HG02970 (cell line): ENCODE measurements around the gene PDE4D.
"Not testable (repeated sequence)": the region's sequence is repeated elsewhere in the genome, so short reads cannot be mapped to it uniquely, and the experiment has no call there.

Experiments used
- ATAC-seq: cut with Tn5 transposase; IDR thresholded peaks from one replicate; pipeline ENCODE4 v1.9.1; 2021; ENCODE audit warnings: mild to moderate bottlenecking, moderate library complexity, moderate number of reproducible peaks; ENCODE audit not compliant: unreplicated experiment, low FRiP score

The PDE4D gene

DNA sequence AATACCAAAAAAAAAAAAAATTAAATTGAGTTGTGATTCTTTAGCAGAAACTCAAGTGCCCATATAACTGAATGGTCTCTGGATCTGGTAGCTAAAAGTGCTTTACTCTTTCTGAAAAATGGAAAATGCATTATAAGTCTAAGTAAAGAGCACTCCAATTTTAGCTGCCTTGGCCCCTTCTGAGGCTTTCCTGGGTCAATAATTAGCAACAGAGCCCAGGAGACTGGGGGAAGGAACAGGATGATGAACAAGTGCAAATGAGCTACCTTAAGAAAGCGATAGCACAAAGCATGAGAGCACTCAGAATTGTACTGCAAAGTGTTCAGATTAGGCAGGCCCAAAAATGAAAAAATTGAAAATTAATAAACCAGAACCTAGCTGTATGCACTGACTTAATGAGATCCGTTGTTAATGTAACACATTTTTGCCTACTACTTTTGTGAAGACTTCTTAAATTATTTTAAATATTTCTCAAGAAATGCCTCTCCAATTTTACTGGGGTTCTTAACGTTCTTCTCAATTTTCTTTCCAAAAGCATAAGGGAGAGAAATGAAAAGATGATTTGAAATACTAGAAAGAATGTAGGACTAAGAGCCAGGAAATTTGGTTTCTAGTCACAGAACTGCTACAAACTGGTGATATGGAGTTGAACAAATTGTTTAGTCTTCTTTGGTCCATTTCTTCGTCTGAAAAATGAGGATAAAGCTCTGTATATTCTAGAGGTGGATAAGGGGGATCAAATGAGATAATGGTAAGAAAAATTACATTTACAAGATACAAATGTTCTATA lies 566.1 kb downstream of the PDE4D start:
- ATAC-seq = no peak

GRCh38 chr5:59326596-59326995 lies 566.9 kb downstream of the PDE4D start:
- no peak for ATAC-seq

- ATAC-seq = no peak
Observed at GRCh38 chr5:59325070-59325469, 568.5 kb downstream of the PDE4D start.

GRCh38 chr5:59322894-59323293 lies 570.6 kb downstream of the PDE4D start:
- no peak for ATAC-seq

DNA sequence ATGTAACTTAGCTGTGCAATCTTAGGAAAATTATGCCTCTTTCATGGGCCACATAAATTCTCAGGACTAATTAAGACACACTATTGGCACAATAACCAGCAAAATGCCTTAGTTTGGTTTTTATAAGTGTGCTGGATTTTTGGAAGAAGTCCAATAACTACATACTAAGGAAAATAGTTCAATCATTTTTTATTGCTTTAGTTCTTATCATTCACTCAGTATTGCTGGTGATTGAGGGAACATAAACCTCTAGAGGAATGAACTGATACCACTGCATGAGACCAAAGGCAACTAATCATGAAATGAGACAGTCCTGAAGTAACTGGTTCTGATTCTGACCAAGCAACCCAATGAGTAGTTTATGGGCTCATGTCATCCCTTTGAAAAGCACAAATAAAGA lies 571.5 kb downstream of the PDE4D start:
- no peak for ATAC-seq

DNA sequence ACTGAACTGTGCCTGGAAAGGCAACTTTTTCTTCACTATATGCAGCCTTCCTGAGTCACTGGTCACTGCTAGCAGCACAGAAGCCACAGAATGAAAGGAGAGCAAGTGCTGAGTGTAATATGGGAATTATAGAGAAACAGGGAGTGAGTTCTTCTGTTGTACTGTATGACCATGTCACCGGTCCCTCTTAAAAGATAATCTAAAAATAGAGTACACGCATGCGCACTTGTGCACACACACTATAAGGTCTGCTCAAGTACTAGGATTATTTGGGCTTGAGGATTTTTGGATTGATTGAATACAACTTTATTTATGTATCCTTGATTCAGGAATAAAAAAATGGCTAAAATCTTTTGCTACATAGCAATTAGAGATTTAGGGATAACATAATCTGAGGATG lies 571.9 kb downstream of the PDE4D start:
- no peak for ATAC-seq

DNA sequence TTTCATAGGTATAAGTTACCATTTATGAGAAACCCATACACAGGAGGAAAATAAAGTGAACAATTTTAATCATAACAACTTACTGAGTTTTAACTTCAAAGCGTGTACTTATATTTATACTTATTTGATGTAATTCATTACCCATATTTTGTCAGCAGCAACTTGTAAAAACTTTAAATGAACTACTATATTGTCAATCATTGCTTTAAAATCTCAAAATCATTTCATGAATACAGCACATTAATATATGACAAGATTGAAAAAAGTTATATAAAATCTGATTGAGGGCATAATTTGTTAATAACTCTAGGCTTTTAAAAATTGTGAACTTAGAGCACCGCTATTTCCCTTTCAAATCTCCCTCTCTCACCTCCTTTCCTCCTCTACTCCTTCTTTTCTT lies 573.1 kb downstream of the PDE4D start:
- ATAC-seq = no peak

DNA sequence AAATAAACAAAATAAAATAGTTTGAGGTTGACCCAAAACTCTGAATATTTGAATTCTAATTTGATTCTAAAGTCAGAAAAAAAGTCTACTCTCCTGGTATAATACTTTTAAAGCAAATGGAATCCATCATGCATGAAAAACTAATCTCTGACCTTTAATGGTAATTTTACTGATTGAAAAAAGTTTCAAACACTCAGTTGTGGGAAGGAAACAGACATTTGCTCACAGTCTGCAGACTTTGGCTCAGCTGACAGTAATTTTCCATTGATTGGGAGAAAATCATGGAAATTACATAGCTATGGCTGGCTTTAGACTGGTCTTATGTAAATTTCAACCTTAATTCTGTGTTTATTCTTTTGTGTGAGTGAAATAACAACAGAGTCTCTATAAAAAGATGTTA lies 574.3 kb downstream of the PDE4D start:
- no peak for ATAC-seq

DNA sequence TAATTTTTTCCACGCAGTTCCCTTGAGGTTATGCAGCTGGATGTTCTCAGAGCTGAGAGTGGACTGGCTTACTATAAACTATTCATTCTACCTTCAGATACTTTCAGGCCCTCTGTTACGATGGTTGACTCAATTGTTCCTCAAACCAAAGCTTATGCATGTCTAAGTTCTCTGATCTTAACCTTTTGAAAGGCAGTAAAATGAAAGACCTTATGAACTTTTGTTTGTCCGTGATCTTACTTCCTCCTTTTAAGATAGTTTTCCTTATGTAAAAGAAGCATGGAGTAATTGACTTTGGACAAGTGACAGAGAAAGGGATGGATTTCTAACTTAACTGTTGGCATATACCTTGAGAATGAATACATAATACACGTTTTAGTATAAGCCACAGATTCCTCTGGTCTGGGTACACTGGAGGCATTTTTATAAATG lies 575.7 kb downstream of the PDE4D start:
- ATAC-seq = no peak

DNA sequence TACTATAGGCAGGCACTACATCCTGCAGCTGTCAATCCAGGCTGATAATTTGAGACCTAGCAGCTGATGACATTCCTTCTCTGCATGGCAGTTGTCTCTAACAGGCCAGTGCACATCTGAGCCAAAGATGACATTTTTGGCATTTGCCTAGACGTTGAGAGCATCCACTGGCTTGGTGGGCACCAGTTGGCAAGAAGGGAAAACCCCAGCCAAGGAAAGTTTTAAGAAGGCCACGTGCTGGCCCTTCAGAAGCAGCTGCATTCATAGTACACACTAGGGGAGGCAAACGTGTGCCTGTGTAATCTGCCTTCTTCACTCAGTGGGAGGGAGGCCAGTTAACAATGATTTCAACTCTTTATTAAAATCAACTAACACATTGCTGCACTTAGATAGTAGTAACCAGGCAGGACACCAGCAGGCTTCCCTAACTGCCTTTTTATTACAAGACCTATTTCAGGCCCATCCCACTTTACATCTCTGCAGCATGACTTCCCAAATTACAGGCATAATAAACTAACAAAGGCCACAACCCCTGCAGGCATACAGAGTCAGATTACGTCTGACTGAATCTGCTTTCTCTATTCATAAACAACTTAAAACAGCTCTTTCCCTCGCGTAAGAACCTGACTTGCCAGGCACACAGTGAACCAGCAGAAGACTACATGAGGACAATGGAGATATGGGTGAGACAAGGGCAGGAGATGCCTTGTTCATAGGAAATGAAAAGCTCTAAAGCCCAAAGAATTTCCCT lies 576.3 kb downstream of the PDE4D start:
- no peak for ATAC-seq

DNA sequence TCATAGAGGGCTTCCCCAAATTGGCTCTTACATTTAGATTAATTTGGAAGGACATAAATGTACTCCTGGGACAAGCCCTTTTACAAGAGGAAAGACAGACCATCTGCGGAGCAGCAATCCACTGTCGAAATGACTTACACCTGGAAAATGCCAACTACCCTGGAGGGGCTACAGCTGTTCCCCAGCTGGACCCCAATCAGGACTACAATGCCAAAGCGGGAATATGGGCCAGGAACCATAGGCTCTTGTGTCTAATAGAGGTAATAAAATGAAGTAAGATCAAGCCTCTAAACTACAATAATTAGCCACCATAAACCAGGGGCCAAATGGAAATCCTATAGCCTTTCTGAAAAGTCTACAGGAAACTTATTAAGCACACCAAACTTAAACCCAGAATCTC lies 581.3 kb downstream of the PDE4D start:
- no peak for ATAC-seq

- ATAC-seq = not testable (repeated sequence)
Observed at GRCh38 chr5:59308685-59309084, 584.8 kb downstream of the PDE4D start.

DNA sequence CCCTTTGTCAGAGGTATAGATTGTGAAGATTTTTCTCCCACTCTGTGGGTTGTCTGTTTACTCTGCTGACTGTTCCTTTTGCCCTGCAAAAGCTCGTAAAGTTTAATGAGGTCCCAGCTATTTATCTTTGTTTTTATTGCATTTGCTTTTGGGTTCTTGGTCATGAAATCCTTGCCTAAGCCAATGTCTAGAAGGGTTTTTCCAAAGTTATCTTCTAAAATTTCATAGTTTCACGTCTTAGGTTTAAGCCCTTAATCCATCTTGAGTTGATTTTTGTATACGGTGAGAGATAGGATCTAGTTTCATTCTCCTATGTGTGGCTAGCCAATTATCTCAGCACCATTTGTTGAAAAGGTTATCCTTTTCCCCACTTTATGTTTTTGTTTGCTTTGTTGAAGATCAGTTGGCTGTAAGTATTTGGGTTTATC lies 590.2 kb downstream of the PDE4D start:
- ATAC-seq = not testable (repeated sequence)

- ATAC-seq = not testable (repeated sequence)
Observed at GRCh38 chr5:59302509-59302908, 591.0 kb downstream of the PDE4D start.

DNA sequence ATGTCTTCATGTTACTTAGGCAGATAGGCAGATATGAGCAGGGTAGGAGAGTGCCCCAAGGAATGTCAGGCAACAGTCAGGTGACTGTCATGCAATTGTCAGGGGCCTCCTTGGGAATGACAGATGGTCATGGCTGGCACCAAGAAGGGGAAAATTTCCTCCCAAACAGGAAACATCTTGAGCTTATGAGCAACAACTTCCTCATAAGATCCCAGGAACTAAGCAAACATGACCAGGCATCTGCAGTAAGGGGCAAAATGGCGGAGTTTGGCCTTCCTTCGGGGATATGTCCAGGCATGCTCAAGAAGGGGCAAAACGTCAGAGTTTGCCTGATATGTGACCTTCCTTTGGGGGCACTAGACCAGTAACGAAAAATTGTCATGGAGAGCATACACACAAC lies 591.8 kb downstream of the PDE4D start:
- no peak for ATAC-seq

- no peak for ATAC-seq
Observed at GRCh38 chr5:59300930-59301329, 592.6 kb downstream of the PDE4D start.

DNA sequence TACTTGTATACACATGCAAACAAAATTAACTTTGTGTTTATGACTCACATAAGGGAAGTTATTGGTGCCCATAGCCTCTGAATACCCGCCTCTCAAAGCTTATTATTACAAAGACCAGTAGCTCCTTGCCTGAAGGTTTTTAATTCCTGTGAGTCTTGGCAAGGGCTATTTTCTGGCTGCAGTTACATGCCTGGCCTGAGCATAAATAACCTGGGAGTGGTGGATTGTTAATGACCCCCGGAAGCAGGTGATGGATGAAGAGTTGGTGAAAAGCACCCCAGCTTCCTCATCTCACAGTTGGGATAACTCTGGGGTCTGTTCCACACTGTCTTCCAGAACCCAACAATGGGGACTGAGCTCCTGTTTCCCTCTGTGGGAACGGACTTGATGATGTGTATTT lies 594.5 kb downstream of the PDE4D start:
- ATAC-seq = no peak

GRCh38 chr5:59296317-59297264 lies 596.9 kb downstream of the PDE4D start:
- ATAC-seq = no peak

- no peak for ATAC-seq
Observed at GRCh38 chr5:59293700-59294099, 599.8 kb downstream of the PDE4D start.

GRCh38 chr5:59291941-59292340 lies 601.6 kb downstream of the PDE4D start:
- ATAC-seq = no peak

DNA sequence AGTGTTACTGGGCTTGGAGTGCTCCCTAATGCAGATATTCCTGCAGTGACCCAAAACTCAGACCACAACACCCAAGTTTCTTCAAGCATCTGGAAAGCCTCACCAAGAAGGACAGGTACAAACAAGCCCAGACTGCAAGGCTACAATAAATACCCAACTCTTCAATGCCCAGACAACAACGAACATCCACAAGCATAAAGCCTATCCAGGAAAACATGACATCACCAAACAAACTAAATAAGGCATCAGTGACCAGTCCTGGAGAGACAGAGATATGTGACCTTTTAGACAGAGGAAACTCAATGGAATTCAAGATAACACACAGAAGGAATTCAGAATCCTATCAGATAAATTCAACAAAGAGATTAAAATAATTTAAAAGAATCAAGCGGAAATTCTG lies 605.6 kb downstream of the PDE4D start:
- ATAC-seq = no peak
